Measurements from ENCODE around the gene TRIM66. TPM values are rescaled to one million over a fixed set of nuclear protein-coding genes. Genes with fewer than 3 reads are reported as not detected.

The TRIM66 gene
- polyA plus RNA-seq, 3 donors = 0.04 to 12.0 (median 0.47) TPM

DNA sequence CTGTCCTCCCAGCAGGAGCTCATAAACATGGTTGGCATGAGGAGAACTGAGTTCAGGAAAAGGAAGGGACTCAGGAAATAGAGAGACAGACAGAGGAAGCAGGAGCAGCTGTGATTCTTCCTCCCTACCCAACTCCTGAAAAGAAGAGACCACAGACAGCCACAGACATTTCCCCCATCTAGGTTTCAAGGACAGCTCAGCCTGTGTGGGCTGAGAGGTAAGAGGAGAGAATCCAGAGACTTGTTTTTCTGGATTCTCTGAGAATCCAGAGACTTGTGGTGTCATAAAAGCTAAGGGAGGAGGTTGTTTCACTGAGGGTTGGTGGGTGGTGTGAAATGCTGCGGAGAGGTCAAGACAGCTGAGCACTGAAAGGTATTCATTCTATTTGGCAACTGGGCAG lies 69.4 kb downstream of the TRIM66 start:
- no peaks in the 10 kb centered on the region for H4K20me1 ChIP-seq (ENCODE audit: insufficient read depth, low read length)
- Mint-ChIP-seq H3K36me3 (peaks cover 18 to 24% of the 10 kb centered on the region in 2 donors), H3K27me3 (ENCODE audit: low read depth in 3 of 3) (peaks cover 0 to 3% (median 1%) of the 10 kb centered on the region in 3 donors), H3K4me1 (peaks cover 5% of the 10 kb centered on the region), H3K9me3 (no peaks in the 10 kb centered on the region), H3K4me3 (no peak overlapping the region), H3K27ac (peak overlapping the region in 2 of 7 donors; percentile 31 to 34)
- H3K9ac ChIP-seq (ENCODE audit: insufficient read depth, low read length, poor library complexity, severe bottlenecking) = no peak overlapping the region
- no peaks in the 10 kb centered on the region for H3K79me2 ChIP-seq (ENCODE audit: insufficient read depth, low read length)
- intact Hi-C loops (cut with micrococcal nuclease) = no loop called here
- peaks cover 22 to 26% of the 10 kb centered on the region in 2 donors for H3K36me3 ChIP-seq (replicated peaks in 1 of 2; ENCODE audit: control insufficient read depth in 1 of 2, insufficient read depth in 2 of 2, low read length in 2 of 2)
- no peak overlapping the region for H3K4me2 ChIP-seq (replicated peaks; ENCODE audit: extremely low read depth, low read length, poor library complexity, severe bottlenecking)
- H3K27ac ChIP-seq (ENCODE audit: low read depth in 1 of 2, low read length in 2 of 2) = no peak overlapping the region
- TF ChIP-seq, protein P1, sequence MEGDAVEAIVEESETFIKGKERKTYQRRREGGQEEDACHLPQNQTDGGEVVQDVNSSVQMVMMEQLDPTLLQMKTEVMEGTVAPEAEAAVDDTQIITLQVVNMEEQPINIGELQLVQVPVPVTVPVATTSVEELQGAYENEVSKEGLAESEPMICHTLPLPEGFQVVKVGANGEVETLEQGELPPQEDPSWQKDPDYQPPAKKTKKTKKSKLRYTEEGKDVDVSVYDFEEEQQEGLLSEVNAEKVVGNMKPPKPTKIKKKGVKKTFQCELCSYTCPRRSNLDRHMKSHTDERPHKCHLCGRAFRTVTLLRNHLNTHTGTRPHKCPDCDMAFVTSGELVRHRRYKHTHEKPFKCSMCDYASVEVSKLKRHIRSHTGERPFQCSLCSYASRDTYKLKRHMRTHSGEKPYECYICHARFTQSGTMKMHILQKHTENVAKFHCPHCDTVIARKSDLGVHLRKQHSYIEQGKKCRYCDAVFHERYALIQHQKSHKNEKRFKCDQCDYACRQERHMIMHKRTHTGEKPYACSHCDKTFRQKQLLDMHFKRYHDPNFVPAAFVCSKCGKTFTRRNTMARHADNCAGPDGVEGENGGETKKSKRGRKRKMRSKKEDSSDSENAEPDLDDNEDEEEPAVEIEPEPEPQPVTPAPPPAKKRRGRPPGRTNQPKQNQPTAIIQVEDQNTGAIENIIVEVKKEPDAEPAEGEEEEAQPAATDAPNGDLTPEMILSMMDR (IDR thresholded peaks at IDR 0.05) = no peak
- DNase-seq = no peak
- no peak overlapping the region for H2AFZ ChIP-seq (ENCODE audit: insufficient read depth, low read depth, low read length, poor library complexity, severe bottlenecking)
- 100% methylated on average over 1 of the region's 1 CpG for WGBS (ENCODE audit: insufficient coverage)
- H3K4me3 ChIP-seq (replicated peaks in 1 of 3; ENCODE audit: low read depth in 2 of 3, low read length in 3 of 3) = no peak overlapping the region
- no peaks in the 10 kb centered on the region for H3K9me3 ChIP-seq (replicated peaks in 1 of 2; ENCODE audit: control insufficient read depth in 1 of 2, insufficient read depth in 1 of 2, low read length in 2 of 2)
- H3K27me3 ChIP-seq (ENCODE audit: control insufficient read depth in 2 of 2, insufficient read depth in 2 of 2, low read length in 2 of 2) = no peaks in the 10 kb centered on the region
- no peaks in the 10 kb centered on the region for H3K4me1 ChIP-seq (ENCODE audit: control insufficient read depth in 1 of 2, insufficient read depth in 2 of 2, low read length in 2 of 2)

DNA sequence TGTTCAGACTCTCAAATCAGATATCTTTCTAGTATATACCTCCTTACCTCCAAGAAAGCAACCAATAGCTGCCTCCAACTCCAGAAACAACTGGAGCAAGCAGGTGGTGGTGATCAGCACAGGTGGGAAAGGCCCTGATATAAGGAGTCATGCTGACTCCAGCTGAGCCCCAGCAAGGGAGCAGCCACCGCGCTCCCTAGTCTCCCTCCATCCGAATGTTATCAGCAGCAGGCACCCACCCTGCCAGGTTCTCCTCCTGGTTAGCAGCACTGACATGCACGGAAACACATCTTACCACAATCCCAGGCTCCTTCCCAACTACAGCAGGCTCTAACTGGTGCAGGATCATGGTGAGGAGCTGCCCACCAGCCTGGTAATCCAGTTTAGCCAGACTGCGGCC lies 69.9 kb downstream of the TRIM66 start:
- H3K9me3 Mint-ChIP-seq = no peaks in the 10 kb centered on the region
- no peak overlapping the region for H3K4me2 ChIP-seq (replicated peaks; ENCODE audit: extremely low read depth, low read length, poor library complexity, severe bottlenecking)
- no peak for DNase-seq
- no peaks in the 10 kb centered on the region for H3K4me1 ChIP-seq (ENCODE audit: control insufficient read depth in 1 of 2, insufficient read depth in 2 of 2, low read length in 2 of 2)
- peaks cover 5% of the 10 kb centered on the region for H3K4me1 Mint-ChIP-seq
- H3K79me2 ChIP-seq (ENCODE audit: insufficient read depth, low read length) = no peaks in the 10 kb centered on the region
- H3K9me3 ChIP-seq (replicated peaks in 1 of 2; ENCODE audit: control insufficient read depth in 1 of 2, insufficient read depth in 1 of 2, low read length in 2 of 2) = no peaks in the 10 kb centered on the region
- no peaks in the 10 kb centered on the region for H3K27me3 ChIP-seq (ENCODE audit: control insufficient read depth in 2 of 2, insufficient read depth in 2 of 2, low read length in 2 of 2)
- H3K9ac ChIP-seq (ENCODE audit: insufficient read depth, low read length, poor library complexity, severe bottlenecking) = no peak overlapping the region
- no peak overlapping the region for H3K4me3 ChIP-seq (replicated peaks in 1 of 3; ENCODE audit: low read depth in 2 of 3, low read length in 3 of 3)
- peaks cover 0 to 3% (median 1%) of the 10 kb centered on the region in 3 donors for H3K27me3 Mint-ChIP-seq (ENCODE audit: low read depth in 3 of 3)
- intact Hi-C loops (cut with micrococcal nuclease) = no loop called here
- WGBS (ENCODE audit: insufficient coverage) = 94% methylated on average over 4 of the region's 5 CpGs
- H3K36me3 Mint-ChIP-seq = peaks cover 15 to 18% of the 10 kb centered on the region in 2 donors
- no peak overlapping the region for H3K27ac Mint-ChIP-seq
- H3K36me3 ChIP-seq (replicated peaks in 1 of 2; ENCODE audit: control insufficient read depth in 1 of 2, insufficient read depth in 2 of 2, low read length in 2 of 2) = peaks cover 18 to 23% of the 10 kb centered on the region in 2 donors
- H3K27ac ChIP-seq (ENCODE audit: low read depth in 1 of 2, low read length in 2 of 2) = no peak overlapping the region
- no peak overlapping the region for H2AFZ ChIP-seq (ENCODE audit: insufficient read depth, low read depth, low read length, poor library complexity, severe bottlenecking)
- no peaks in the 10 kb centered on the region for H4K20me1 ChIP-seq (ENCODE audit: insufficient read depth, low read length)
- TF ChIP-seq, protein P1 (IDR thresholded peaks at IDR 0.05) = no peak
- H3K4me3 Mint-ChIP-seq = no peak overlapping the region
